Panc1 (cell line): ENCODE measurements around the gene PARD3. TPM values are rescaled to one million over a fixed set of nuclear protein-coding genes. Genes with fewer than 3 reads are reported as not detected.

Experiments used
- ATAC-seq: fragments of 200-7000 bp; cut with Tn5 transposase; 2 replicates; pipeline ENCODE4 v1.9.1; 2020; ENCODE audit warnings: mild to moderate bottlenecking, moderate library complexity
- BruUV-seq: library from RNA; stranded (reverse); fragments of 400-500 nt; replicated peaks from 2 replicates; lab custom pipeline; 2021; lab: Mats Ljungman, UMichigan
- CTCF ChIA-PET: fragments of 300-600 bp; sonication (Branson Sonifier 250); formaldehyde crosslinking; loops from one replicate; lab custom pipeline; 2022; ENCODE audit warnings: antibody characterized with exemption; lab: Charles Lee
- POLR2A ChIA-PET: fragments of 300-600 bp; sonication (Branson Sonifier 250); formaldehyde crosslinking; loops from one replicate; lab custom pipeline; 2022; ENCODE audit warnings: antibody characterized with exemption; lab: Charles Lee
- DNase-seq: peaks from one replicate; pipeline ENCODE4 v3.0.0-alpha.2; 2010; ENCODE audit warnings: low read depth, low spot score
- H3K27ac ChIP-seq: 2 replicates; pipeline ENCODE4 v1.5.1; 2011; ENCODE audit warnings: mild to moderate bottlenecking, low read length, inconsistent platforms
- H3K27me3 ChIP-seq: fragments of 200-500 bp; sonication (Bioruptor generic); 2 replicates; pipeline ENCODE4 v1.6.0; 2014; ENCODE audit warnings: low read length, inconsistent platforms; ENCODE audit not compliant: control insufficient read depth, insufficient read depth
- H3K36me3 ChIP-seq: fragments of 200-500 bp; sonication (Bioruptor generic); 2 replicates; pipeline ENCODE4 v1.5.1; 2014; ENCODE audit warnings: inconsistent platforms, mild to moderate bottlenecking, low read length, moderate library complexity; ENCODE audit not compliant: control insufficient read depth, insufficient read depth
- H3K4me1 ChIP-seq: 2 replicates; pipeline ENCODE4 v1.5.1; 2011; ENCODE audit warnings: inconsistent platforms, mild to moderate bottlenecking, low read length, moderate library complexity; ENCODE audit not compliant: control insufficient read depth, insufficient read depth
- H3K4me3 ChIP-seq, 2 experiments: 2 replicates each; pipeline ENCODE4 v1.5.1; 2011 to 2012; ENCODE audit warnings: low read depth in 2 of 2, low read length in 2 of 2, mild to moderate bottlenecking in 2 of 2, inconsistent platforms in 1 of 2, moderate library complexity in 1 of 2
- H3K9me3 ChIP-seq: fragments of 200-500 bp; sonication (Bioruptor generic); 2 replicates; pipeline ENCODE4 v1.5.1; 2014; ENCODE audit warnings: low read depth, mild to moderate bottlenecking, inconsistent platforms, low read length, moderate library complexity; ENCODE audit not compliant: control insufficient read depth, insufficient read depth
- POLR2AphosphoS5 ChIP-seq: IDR thresholded peaks from 2 replicates; pipeline ENCODE4 v1.6.1; 2012; ENCODE audit warnings: mild to moderate bottlenecking, low read depth, low read length, moderate library complexity
- SIN3A ChIP-seq: IDR thresholded peaks from 2 replicates; pipeline ENCODE4 v1.6.1; 2012; ENCODE audit warnings: low read depth, mild to moderate bottlenecking, low read length, moderate library complexity, borderline replicate concordance; ENCODE audit not compliant: insufficient read depth
- TCF7L2 ChIP-seq: IDR thresholded peaks from 2 replicates; pipeline ENCODE4 v1.6.1; 2011; ENCODE audit warnings: mild to moderate bottlenecking, low read depth, low read length, inconsistent platforms
- in situ Hi-C: cut with HindIII; loops from 2 replicates; pipeline ENCODE4 v1.10.0; 2016; ENCODE audit warnings: low sequenced_read_pairs, low pct_unique_long_range_greater_than_20kb
- intact Hi-C: fragments of 100-400 bp; cut with micrococcal nuclease; formaldehyde crosslinking; loops from one replicate; pipeline ENCODE4 v1.10.0; 2022; ENCODE audit not compliant: unreplicated experiment
- total RNA-seq: library from RNA; stranded (reverse); gene quantifications from one replicate; pipeline ENCODE4 v1.2.1, GENCODE V29; 2021; ENCODE audit not compliant: unreplicated experiment
- TF ChIP-seq, protein P1 (sequence below): fragments of 450-650 bp; IDR thresholded peaks from 2 replicates; pipeline ENCODE4 v1.5.1; 2017; ENCODE audit warnings: mild to moderate bottlenecking
- TF ChIP-seq, protein P2 (sequence below), 2 experiments: IDR thresholded peaks; 2 replicates each; pipeline ENCODE4 v1.6.1; 2011 to 2012; ENCODE audit warnings: low read depth in 2 of 2, control low read depth in 1 of 2, low read length in 1 of 2, mild to moderate bottlenecking in 1 of 2, moderate library complexity in 1 of 2; ENCODE audit not compliant: insufficient read depth in 1 of 2

Gene PARD3
- total RNA-seq, 1 experiment from 2014 or later: 29.8 TPM

DNA sequence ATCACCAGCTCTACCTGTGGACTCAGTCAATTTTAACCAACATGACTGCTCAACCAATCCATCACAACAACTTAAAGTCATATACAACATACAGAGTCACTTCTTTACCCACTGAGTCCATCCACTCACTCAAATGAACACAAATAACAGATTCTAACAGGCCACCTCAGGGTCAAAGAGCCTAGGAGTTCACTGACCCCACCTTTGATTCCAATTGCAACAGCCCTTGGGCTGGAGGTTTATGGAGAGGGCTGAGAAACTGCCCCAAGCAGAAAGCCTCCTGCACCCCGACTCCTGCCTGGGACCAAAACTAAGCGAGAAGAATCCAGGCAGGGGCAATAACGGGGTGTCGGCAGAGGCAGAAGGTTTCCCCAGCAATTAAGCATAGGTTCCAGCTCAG lies 263.8 kb downstream of the PARD3 start:
- ChIA-PET POLR2A (no interaction called here), CTCF (no interaction called here)

DNA sequence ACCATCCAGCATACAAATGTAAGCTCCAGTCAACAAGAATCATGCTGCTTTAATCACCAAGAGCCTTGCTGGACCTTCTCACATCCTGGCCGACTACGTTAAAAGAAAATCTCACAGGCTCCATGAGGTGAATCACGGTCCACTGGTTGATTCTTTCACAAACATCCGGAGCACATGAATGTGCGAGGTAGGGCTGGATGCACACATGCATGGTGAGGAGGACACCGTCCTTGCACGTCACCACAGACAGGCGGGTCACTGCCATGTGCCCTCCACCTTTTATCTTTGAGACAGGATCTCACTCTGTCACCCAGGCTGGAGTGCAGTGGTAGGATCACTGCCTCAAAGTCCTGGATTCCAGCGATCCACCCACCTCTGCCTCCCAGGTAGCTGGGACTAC lies 265.1 kb downstream of the PARD3 start:
- Histone ChIP-seq H3K27me3 (no peaks in the 10 kb centered on the region), H3K4me1 (no peaks in the 10 kb centered on the region; the same call in 1 of the 2 replicates), H3K4me3 (no peak overlapping the region), H3K9me3 (no peaks in the 10 kb centered on the region), H3K27ac (no peak overlapping the region), H3K36me3 (no peaks in the 10 kb centered on the region)
- no TSS peak for BruUV-seq
- DNase-seq (no peak), ATAC-seq (no peak)
- intact Hi-C loops (no loop called here), in situ Hi-C loops (no loop called here)
- TF ChIP-seq POLR2AphosphoS5: no peak
- no peak for TF ChIP-seq TCF7L2
- TF ChIP-seq, protein P1, sequence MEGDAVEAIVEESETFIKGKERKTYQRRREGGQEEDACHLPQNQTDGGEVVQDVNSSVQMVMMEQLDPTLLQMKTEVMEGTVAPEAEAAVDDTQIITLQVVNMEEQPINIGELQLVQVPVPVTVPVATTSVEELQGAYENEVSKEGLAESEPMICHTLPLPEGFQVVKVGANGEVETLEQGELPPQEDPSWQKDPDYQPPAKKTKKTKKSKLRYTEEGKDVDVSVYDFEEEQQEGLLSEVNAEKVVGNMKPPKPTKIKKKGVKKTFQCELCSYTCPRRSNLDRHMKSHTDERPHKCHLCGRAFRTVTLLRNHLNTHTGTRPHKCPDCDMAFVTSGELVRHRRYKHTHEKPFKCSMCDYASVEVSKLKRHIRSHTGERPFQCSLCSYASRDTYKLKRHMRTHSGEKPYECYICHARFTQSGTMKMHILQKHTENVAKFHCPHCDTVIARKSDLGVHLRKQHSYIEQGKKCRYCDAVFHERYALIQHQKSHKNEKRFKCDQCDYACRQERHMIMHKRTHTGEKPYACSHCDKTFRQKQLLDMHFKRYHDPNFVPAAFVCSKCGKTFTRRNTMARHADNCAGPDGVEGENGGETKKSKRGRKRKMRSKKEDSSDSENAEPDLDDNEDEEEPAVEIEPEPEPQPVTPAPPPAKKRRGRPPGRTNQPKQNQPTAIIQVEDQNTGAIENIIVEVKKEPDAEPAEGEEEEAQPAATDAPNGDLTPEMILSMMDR: no peak
- no peak for TF ChIP-seq SIN3A
- TF ChIP-seq, protein P2, sequence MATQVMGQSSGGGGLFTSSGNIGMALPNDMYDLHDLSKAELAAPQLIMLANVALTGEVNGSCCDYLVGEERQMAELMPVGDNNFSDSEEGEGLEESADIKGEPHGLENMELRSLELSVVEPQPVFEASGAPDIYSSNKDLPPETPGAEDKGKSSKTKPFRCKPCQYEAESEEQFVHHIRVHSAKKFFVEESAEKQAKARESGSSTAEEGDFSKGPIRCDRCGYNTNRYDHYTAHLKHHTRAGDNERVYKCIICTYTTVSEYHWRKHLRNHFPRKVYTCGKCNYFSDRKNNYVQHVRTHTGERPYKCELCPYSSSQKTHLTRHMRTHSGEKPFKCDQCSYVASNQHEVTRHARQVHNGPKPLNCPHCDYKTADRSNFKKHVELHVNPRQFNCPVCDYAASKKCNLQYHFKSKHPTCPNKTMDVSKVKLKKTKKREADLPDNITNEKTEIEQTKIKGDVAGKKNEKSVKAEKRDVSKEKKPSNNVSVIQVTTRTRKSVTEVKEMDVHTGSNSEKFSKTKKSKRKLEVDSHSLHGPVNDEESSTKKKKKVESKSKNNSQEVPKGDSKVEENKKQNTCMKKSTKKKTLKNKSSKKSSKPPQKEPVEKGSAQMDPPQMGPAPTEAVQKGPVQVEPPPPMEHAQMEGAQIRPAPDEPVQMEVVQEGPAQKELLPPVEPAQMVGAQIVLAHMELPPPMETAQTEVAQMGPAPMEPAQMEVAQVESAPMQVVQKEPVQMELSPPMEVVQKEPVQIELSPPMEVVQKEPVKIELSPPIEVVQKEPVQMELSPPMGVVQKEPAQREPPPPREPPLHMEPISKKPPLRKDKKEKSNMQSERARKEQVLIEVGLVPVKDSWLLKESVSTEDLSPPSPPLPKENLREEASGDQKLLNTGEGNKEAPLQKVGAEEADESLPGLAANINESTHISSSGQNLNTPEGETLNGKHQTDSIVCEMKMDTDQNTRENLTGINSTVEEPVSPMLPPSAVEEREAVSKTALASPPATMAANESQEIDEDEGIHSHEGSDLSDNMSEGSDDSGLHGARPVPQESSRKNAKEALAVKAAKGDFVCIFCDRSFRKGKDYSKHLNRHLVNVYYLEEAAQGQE (IDR thresholded peaks at IDR 0.05; ENCODE audit: insufficient read depth in 1 of 2, low read depth in 2 of 2, low read length in 1 of 2): no peak
- ChIA-PET POLR2A (no interaction called here), CTCF (no interaction called here)

More for the DNA sequence above, 263.8 kb downstream of the PARD3 start:
- DNase-seq: no peak
- H3K36me3 ChIP-seq: no peaks in the 10 kb centered on the region
- no peak overlapping the region for H3K27ac ChIP-seq
- BruUV-seq: no TSS peak
- TF ChIP-seq SIN3A (no peak), TCF7L2 (no peak), POLR2AphosphoS5 (no peak)
- TF ChIP-seq, protein P2 (IDR thresholded peaks at IDR 0.05; ENCODE audit: insufficient read depth in 1 of 2, low read depth in 2 of 2, low read length in 1 of 2): no peak
- TF ChIP-seq, protein P1: no peak
- intact Hi-C loops: no loop called here
- H3K4me3 ChIP-seq: no peak overlapping the region
- no peaks in the 10 kb centered on the region for H3K27me3 ChIP-seq
- no peaks in the 10 kb centered on the region for H3K9me3 ChIP-seq
- H3K4me1 ChIP-seq: no peaks in the 10 kb centered on the region; the same call in 1 of the 2 replicates
- ATAC-seq: no peak
- in situ Hi-C loops: no loop called here
